K562 (cell line): ENCODE data around the gene PPAN. TPM values are rescaled to one million over a fixed set of nuclear protein-coding genes. Genes with fewer than 3 reads are reported as not detected.

Experiments
- BCLAF1 ChIP-seq, 2 experiments: fragments of 450-650 bp in 1 of 2; IDR thresholded peaks; 2 replicates each; pipeline ENCODE4 v1.6.1; 2011 to 2017; ENCODE audit warnings: low read depth in 2 of 2, antibody characterized with exemption in 1 of 2, borderline replicate concordance in 1 of 2, low read length in 1 of 2, mild to moderate bottlenecking in 1 of 2, mixed read lengths in 1 of 2; ENCODE audit not compliant: control insufficient read depth in 1 of 2
- BMI1 ChIP-seq: fragments of 150-350 bp; IDR thresholded peaks from 2 replicates; pipeline ENCODE4 v1.6.1; 2014; ENCODE audit warnings: low read length
- CHD4 ChIP-seq: fragments of 200-600 bp; sonication (generic); IDR thresholded peaks from 3 replicates; pipeline ENCODE4 v1.6.1; 2012; ENCODE audit warnings: low read depth, mild to moderate bottlenecking, mixed read lengths, low read length, inconsistent platforms; ENCODE audit not compliant: insufficient read depth, insufficient replicate concordance, poor library complexity, severe bottlenecking
- FOXA3 ChIP-seq, 2 experiments: fragments of 450-650 bp in 1 of 2; sonication (generic) in 1 of 2; formaldehyde crosslinking; IDR thresholded peaks in 1 of 2; conservative IDR thresholded peaks in 1 of 2; 2 replicates each; pipeline versions ENCODE4 v1.4.0 to v1.8.0; 2020 to 2022; ENCODE audit warnings: mild to moderate bottlenecking in 2 of 2, missing genetic modification reagents in 1 of 2
- SMAD4 ChIP-seq: fragments of 250-450 bp; sonication (Bioruptor Pico); conservative IDR thresholded peaks from 2 replicates; pipeline ENCODE4 v1.8.0; 2021; ENCODE audit warnings: inconsistent platforms, mild to moderate bottlenecking, moderate library complexity
- TCF7L2 ChIP-seq: fragments of 150-350 bp; IDR thresholded peaks from 2 replicates; pipeline ENCODE4 v1.6.1; 2016; ENCODE audit warnings: low read depth, mild to moderate bottlenecking, low read length, moderate library complexity
- TRIM24 ChIP-seq, 2 experiments: fragments of 450-650 bp; IDR thresholded peaks; 2 replicates each; pipeline ENCODE4 v1.6.1; 2016
- XRCC5 ChIP-seq: fragments of 200-400 bp; formaldehyde crosslinking; IDR thresholded peaks from 2 replicates; pipeline ENCODE4 v1.6.1; 2017; ENCODE audit warnings: low read depth, mild to moderate bottlenecking, low read length
- polyA plus RNA-seq, 8 experiments: library from polyadenylated mRNA; depleted of rRNA in 4 of 8; stranded (reverse) in 5 of 8; unstranded in 3 of 8; fragments of >200 nt; fragmentation: Nextera tagmentation in 2 of 8; fragmentation: Illumina TruSeq in 1 of 8; extraction: Ambion mirVana in 2 of 8; extraction: Trizol in 1 of 8; gene quantifications; 2 replicates each; pipeline versions ENCODE4 v1.2.1 to v1.2.3, GENCODE V29; 2011 to 2014; ENCODE audit warnings: inconsistent platforms in 1 of 8, missing spikeins in 1 of 8
- total RNA-seq, 7 experiments: library from RNA; depleted of rRNA in 6 of 7; stranded (reverse); fragments of >200 nt in 6 of 7; fragmentation: Illumina TruSeq in 2 of 7; extraction: Trizol in 2 of 7; gene quantifications; 2 replicates each; pipeline versions ENCODE4 v1.2.1 to v1.2.3, GENCODE V29; 2011 to 2021; ENCODE audit warnings: low replicate concordance in 1 of 7
- TF ChIP-seq, protein P1 (sequence below): fragments of 450-650 bp; IDR thresholded peaks from 2 replicates; pipeline ENCODE4 v1.7.1; 2018; ENCODE audit warnings: mild to moderate bottlenecking, low read depth; ENCODE audit not compliant: partially characterized antibody
- TF ChIP-seq, protein P2 (sequence below): fragments of 250-450 bp; sonication (Bioruptor Pico); IDR thresholded peaks from 2 replicates; pipeline ENCODE4 v1.5.0; 2020; ENCODE audit warnings: mild to moderate bottlenecking
- TF ChIP-seq, protein P3 (sequence below): sonication (generic); formaldehyde crosslinking; IDR thresholded peaks from 2 replicates; pipeline ENCODE4 v1.8.1; 2023; ENCODE audit warnings: missing genetic modification reagents, mild to moderate bottlenecking, borderline replicate concordance
- TF ChIP-seq, protein P4 (sequence below): IDR thresholded peaks from 2 replicates; pipeline ENCODE4 v1.6.1; 2011; ENCODE audit not compliant: insufficient read length; ENCODE audit errors: extremely low read depth

The PPAN gene
- total and polyA plus RNA-seq, 9 of the 15 experiments (the other 6 are each of a cell fraction or from before 2014, with no cell fraction given), result 2.2 to 129 (median 59.1) TPM

- TF ChIP-seq, protein P1, sequence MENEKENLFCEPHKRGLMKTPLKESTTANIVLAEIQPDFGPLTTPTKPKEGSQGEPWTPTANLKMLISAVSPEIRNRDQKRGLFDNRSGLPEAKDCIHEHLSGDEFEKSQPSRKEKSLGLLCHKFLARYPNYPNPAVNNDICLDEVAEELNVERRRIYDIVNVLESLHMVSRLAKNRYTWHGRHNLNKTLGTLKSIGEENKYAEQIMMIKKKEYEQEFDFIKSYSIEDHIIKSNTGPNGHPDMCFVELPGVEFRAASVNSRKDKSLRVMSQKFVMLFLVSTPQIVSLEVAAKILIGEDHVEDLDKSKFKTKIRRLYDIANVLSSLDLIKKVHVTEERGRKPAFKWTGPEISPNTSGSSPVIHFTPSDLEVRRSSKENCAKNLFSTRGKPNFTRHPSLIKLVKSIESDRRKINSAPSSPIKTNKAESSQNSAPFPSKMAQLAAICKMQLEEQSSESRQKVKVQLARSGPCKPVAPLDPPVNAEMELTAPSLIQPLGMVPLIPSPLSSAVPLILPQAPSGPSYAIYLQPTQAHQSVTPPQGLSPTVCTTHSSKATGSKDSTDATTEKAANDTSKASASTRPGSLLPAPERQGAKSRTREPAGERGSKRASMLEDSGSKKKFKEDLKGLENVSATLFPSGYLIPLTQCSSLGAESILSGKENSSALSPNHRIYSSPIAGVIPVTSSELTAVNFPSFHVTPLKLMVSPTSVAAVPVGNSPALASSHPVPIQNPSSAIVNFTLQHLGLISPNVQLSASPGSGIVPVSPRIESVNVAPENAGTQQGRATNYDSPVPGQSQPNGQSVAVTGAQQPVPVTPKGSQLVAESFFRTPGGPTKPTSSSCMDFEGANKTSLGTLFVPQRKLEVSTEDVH, result peak; percentile 58
- no peak for TF ChIP-seq SMAD4
- TF ChIP-seq, protein P2, sequence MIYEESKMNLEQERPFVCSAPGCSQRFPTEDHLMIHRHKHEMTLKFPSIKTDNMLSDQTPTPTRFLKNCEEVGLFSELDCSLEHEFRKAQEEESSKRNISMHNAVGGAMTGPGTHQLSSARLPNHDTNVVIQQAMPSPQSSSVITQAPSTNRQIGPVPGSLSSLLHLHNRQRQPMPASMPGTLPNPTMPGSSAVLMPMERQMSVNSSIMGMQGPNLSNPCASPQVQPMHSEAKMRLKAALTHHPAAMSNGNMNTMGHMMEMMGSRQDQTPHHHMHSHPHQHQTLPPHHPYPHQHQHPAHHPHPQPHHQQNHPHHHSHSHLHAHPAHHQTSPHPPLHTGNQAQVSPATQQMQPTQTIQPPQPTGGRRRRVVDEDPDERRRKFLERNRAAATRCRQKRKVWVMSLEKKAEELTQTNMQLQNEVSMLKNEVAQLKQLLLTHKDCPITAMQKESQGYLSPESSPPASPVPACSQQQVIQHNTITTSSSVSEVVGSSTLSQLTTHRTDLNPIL (CRISPR knock-in tag), result no peak
- 0 out of 4 replicates have a peak, but pooled peaks of 1 of the 2 experiments have one; percentile 22 for TF ChIP-seq FOXA3 (CRISPR knock-in tag; conservative IDR thresholded peaks at IDR 0.05 in 1 of 2, IDR thresholded peaks at IDR 0.05 in 1 of 2)
- no peak for TF ChIP-seq TCF7L2
- TF ChIP-seq CHD4, result no peak
- TF ChIP-seq, protein P3, sequence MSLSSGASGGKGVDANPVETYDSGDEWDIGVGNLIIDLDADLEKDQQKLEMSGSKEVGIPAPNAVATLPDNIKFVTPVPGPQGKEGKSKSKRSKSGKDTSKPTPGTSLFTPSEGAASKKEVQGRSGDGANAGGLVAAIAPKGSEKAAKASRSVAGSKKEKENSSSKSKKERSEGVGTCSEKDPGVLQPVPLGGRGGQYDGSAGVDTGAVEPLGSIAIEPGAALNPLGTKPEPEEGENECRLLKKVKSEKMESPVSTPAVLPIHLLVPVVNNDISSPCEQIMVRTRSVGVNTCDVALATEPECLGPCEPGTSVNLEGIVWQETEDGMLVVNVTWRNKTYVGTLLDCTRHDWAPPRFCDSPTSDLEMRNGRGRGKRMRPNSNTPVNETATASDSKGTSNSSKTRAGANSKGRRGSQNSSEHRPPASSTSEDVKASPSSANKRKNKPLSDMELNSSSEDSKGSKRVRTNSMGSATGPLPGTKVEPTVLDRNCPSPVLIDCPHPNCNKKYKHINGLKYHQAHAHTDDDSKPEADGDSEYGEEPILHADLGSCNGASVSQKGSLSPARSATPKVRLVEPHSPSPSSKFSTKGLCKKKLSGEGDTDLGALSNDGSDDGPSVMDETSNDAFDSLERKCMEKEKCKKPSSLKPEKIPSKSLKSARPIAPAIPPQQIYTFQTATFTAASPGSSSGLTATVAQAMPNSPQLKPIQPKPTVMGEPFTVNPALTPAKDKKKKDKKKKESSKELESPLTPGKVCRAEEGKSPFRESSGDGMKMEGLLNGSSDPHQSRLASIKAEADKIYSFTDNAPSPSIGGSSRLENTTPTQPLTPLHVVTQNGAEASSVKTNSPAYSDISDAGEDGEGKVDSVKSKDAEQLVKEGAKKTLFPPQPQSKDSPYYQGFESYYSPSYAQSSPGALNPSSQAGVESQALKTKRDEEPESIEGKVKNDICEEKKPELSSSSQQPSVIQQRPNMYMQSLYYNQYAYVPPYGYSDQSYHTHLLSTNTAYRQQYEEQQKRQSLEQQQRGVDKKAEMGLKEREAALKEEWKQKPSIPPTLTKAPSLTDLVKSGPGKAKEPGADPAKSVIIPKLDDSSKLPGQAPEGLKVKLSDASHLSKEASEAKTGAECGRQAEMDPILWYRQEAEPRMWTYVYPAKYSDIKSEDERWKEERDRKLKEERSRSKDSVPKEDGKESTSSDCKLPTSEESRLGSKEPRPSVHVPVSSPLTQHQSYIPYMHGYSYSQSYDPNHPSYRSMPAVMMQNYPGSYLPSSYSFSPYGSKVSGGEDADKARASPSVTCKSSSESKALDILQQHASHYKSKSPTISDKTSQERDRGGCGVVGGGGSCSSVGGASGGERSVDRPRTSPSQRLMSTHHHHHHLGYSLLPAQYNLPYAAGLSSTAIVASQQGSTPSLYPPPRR (CRISPR knock-in tag), result peak; percentile 48; the same call in 1 of the 2 replicates
- no peak for TF ChIP-seq BCLAF1 (IDR thresholded peaks at IDR 0.05; ENCODE audit: borderline replicate concordance in 1 of 2, control insufficient read depth in 1 of 2, low read depth in 2 of 2, low read length in 1 of 2)
- TF ChIP-seq, protein P4, sequence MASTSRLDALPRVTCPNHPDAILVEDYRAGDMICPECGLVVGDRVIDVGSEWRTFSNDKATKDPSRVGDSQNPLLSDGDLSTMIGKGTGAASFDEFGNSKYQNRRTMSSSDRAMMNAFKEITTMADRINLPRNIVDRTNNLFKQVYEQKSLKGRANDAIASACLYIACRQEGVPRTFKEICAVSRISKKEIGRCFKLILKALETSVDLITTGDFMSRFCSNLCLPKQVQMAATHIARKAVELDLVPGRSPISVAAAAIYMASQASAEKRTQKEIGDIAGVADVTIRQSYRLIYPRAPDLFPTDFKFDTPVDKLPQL, result no peak
- TF ChIP-seq TRIM24 (IDR thresholded peaks at IDR 0.05), result no peak
- no peak for TF ChIP-seq BMI1
- TF ChIP-seq XRCC5, result peak; percentile 67; the same call in 1 of the 2 replicates
Observed at GRCh38 chr19:10112895-10113591, 6.9 kb downstream of the PPAN start (continued).
